HepG2 (cell line): ENCODE data around the gene PELI3. TPM values are rescaled to one million over a fixed set of nuclear protein-coding genes. Genes with fewer than 3 reads are reported as not detected.

Experiments
- ARNT2 ChIP-seq: sonication (generic); formaldehyde crosslinking; IDR thresholded peaks from 2 replicates; pipeline ENCODE4 v1.8.0; 2022; ENCODE audit warnings: mild to moderate bottlenecking, low read depth, missing genetic modification reagents, moderate library complexity
- CCAR2 ChIP-seq: fragments of 200-400 bp; formaldehyde crosslinking; optimal IDR thresholded peaks from 2 replicates; pipeline ENCODE3; 2018; ENCODE audit warnings: low read depth, mild to moderate bottlenecking, low read length, moderate library complexity
- CEBPG ChIP-seq: IDR thresholded peaks from 2 replicates; pipeline ENCODE4 v1.6.1; 2016
- HMG20A ChIP-seq: IDR thresholded peaks from 2 replicates; pipeline ENCODE4 v1.6.1; 2016; ENCODE audit warnings: borderline replicate concordance
- IKZF1 ChIP-seq: fragments of 450-650 bp; IDR thresholded peaks from 2 replicates; pipeline ENCODE4 v1.7.1; 2016
- KDM4B ChIP-seq: sonication (generic); formaldehyde crosslinking; IDR thresholded peaks from 2 replicates; pipeline ENCODE4 v1.4.0; 2020; ENCODE audit warnings: missing genetic modification reagents
- PLRG1 ChIP-seq: fragments of 450-650 bp; conservative IDR thresholded peaks from 2 replicates; pipeline ENCODE4 v1.6.1; 2016
- ZFP36L2 ChIP-seq: sonication (generic); formaldehyde crosslinking; IDR thresholded peaks from 2 replicates; pipeline ENCODE4 v1.4.0; 2020; ENCODE audit warnings: missing genetic modification reagents
- ZNF562 ChIP-seq: sonication (generic); formaldehyde crosslinking; IDR thresholded peaks from 2 replicates; pipeline ENCODE4 v1.8.0; 2022; ENCODE audit warnings: missing genetic modification reagents, borderline replicate concordance
- ZNF652 ChIP-seq: IDR thresholded peaks from 2 replicates; pipeline ENCODE4 v1.6.1; 2016; ENCODE audit warnings: low read depth, borderline replicate concordance
- ZNF670 ChIP-seq: sonication (generic); formaldehyde crosslinking; IDR thresholded peaks from 2 replicates; pipeline ENCODE4 v1.8.0; 2022; ENCODE audit warnings: mild to moderate bottlenecking, missing genetic modification reagents, borderline replicate concordance
- ZNF678 ChIP-seq: sonication (generic); formaldehyde crosslinking; IDR thresholded peaks from 2 replicates; pipeline ENCODE4 v1.4.0; 2020; ENCODE audit warnings: mild to moderate bottlenecking, missing genetic modification reagents
- ZNF772 ChIP-seq: sonication (generic); formaldehyde crosslinking; IDR thresholded peaks from 2 replicates; pipeline ENCODE4 v1.5.0; 2020; ENCODE audit warnings: mild to moderate bottlenecking, missing genetic modification reagents
- ZNF777 ChIP-seq: sonication (generic); formaldehyde crosslinking; IDR thresholded peaks from 2 replicates; pipeline ENCODE4 v1.4.0; 2020; ENCODE audit warnings: missing genetic modification reagents
- ZNF816 ChIP-seq: sonication (generic); formaldehyde crosslinking; IDR thresholded peaks from 2 replicates; pipeline ENCODE4 v1.8.0; 2022; ENCODE audit warnings: missing genetic modification reagents, mild to moderate bottlenecking, borderline replicate concordance
- polyA plus RNA-seq, 8 experiments: library from polyadenylated mRNA; depleted of rRNA in 3 of 8; stranded (reverse) in 7 of 8; unstranded in 1 of 8; fragments of >200 nt; fragmentation: Illumina TruSeq in 4 of 8; extraction: Trizol in 4 of 8; gene quantifications; 2 replicates each; pipeline versions ENCODE4 v1.2.1 to v1.2.3, GENCODE V29; 2011 to 2016; ENCODE audit warnings: low read depth in 4 of 8, missing spikeins in 1 of 8, mixed read lengths in 1 of 8; ENCODE audit not compliant: insufficient read depth in 1 of 8
- total RNA-seq, 5 experiments: library from RNA; depleted of rRNA; stranded (reverse); fragments of >200 nt; fragmentation: Illumina TruSeq; extraction: Trizol; gene quantifications; 2 replicates each; pipeline ENCODE4 v1.2.3, GENCODE V29; 2016; ENCODE audit warnings: low read depth in 1 of 5
- TF ChIP-seq, protein P1 (sequence below): sonication (generic); formaldehyde crosslinking; IDR thresholded peaks from 2 replicates; pipeline ENCODE4 v1.5.0; 2020; ENCODE audit warnings: missing genetic modification reagents
- TF ChIP-seq, protein P2 (sequence below): sonication (generic); formaldehyde crosslinking; IDR thresholded peaks from 2 replicates; pipeline ENCODE4 v1.4.0; 2020; ENCODE audit warnings: mild to moderate bottlenecking, missing genetic modification reagents
- TF ChIP-seq, protein P3 (sequence below): sonication (generic); formaldehyde crosslinking; IDR thresholded peaks from 2 replicates; pipeline ENCODE4 v1.8.1; 2023; ENCODE audit warnings: mild to moderate bottlenecking, missing genetic modification reagents, borderline replicate concordance
- TF ChIP-seq, protein P4 (sequence below): sonication (generic); formaldehyde crosslinking; IDR thresholded peaks from 2 replicates; pipeline ENCODE4 v1.4.0; 2020; ENCODE audit warnings: mild to moderate bottlenecking, missing genetic modification reagents
- TF ChIP-seq, protein P5 (sequence below): sonication (generic); formaldehyde crosslinking; IDR thresholded peaks from 2 replicates; pipeline ENCODE4 v1.4.0; 2020; ENCODE audit warnings: low read depth, mild to moderate bottlenecking, missing genetic modification reagents
- TF ChIP-seq, protein P6 (sequence below): sonication (generic); formaldehyde crosslinking; IDR thresholded peaks from 2 replicates; pipeline ENCODE4 v1.8.0; 2022; ENCODE audit warnings: missing genetic modification reagents, mild to moderate bottlenecking, moderate library complexity, borderline replicate concordance
- TF ChIP-seq, protein P7 (sequence below): sonication (generic); formaldehyde crosslinking; IDR thresholded peaks from 2 replicates; pipeline ENCODE4 v1.4.0; 2020; ENCODE audit warnings: missing genetic modification reagents, borderline replicate concordance

Gene PELI3
- total and polyA plus RNA-seq, 2 of the 13 experiments (the other 11 are each of a cell fraction or from before 2014, with no cell fraction given): 2.0 to 4.0 TPM

DNA sequence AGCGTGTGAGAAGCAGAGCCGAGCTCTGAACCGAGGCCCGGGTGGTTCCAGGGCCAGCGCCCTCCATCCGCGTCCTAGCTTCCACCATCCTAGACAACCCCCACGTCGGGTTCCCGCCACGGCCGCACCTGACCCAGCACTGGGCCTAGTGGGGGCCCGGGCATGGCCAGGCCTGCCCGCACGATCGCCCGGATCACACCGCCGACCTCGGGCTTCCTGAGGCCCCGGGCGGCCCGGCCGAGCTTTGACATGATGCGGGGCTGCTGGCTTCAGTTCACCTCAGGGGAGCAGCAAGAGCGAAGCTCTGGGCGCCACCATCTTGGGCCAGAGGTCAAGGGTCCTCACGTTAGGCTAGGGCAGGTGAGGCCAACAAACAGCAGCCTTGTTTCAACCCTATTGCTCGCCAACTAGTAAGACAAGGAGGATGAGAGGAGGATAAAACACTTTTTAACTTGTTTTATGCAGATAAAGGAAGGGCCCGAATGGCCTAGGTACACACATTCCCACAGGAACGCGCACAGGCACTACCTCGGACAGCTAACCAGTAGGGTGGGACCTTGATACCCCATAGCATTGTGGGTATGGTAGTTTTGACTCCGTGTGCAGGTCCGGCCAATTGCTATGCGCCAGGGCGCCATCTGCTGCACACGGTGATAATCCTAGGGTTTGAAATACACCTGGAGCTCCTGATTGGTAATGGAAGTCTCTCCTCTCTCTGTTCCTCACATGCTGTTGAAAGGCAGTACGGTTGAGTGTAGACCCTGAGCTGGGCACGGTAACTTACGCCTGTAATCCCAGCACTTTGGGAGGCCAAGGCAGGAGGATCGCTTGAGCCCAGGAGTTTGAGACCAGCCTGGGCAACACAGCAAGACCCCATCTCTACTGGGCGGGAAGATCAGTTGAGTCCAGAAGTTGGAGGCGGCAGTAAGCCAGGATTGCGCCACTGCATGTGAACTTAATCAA lies 27.9 kb upstream of the PELI3 start, which contains the start of gene MRPL11 (continued):
- TF ChIP-seq, protein P1, sequence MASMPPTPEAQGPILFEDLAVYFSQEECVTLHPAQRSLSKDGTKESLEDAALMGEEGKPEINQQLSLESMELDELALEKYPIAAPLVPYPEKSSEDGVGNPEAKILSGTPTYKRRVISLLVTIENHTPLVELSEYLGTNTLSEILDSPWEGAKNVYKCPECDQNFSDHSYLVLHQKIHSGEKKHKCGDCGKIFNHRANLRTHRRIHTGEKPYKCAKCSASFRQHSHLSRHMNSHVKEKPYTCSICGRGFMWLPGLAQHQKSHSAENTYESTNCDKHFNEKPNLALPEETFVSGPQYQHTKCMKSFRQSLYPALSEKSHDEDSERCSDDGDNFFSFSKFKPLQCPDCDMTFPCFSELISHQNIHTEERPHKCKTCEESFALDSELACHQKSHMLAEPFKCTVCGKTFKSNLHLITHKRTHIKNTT: no peak
- TF ChIP-seq, protein P2, sequence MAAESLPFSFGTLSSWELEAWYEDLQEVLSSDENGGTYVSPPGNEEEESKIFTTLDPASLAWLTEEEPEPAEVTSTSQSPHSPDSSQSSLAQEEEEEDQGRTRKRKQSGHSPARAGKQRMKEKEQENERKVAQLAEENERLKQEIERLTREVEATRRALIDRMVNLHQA (CRISPR knock-in tag): no peak
- TF ChIP-seq, protein P3, sequence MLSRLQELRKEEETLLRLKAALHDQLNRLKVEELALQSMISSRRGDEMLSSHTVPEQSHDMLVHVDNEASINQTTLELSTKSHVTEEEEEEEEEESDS (CRISPR knock-in tag): no peak
- TF ChIP-seq ARNT2 (no peak), ZNF678 (CRISPR knock-in tag) (no peak), ZFP36L2 (CRISPR knock-in tag) (no peak), PLRG1 (no peak), ZNF772 (peak; percentile 89), HMG20A (CRISPR knock-in tag) (no peak), CEBPG (CRISPR knock-in tag) (no peak), ZNF652 (CRISPR knock-in tag) (0 out of 2 replicates have a peak, but pooled peaks have one; percentile 37), KDM4B (CRISPR knock-in tag) (no peak), ZNF777 (CRISPR knock-in tag) (peak; percentile 86), IKZF1 (no peak), ZNF670 (CRISPR knock-in tag) (no peak), CCAR2 (no peak), ZNF816 (no peak), ZNF562 (CRISPR knock-in tag) (no peak)
- TF ChIP-seq, protein P4, sequence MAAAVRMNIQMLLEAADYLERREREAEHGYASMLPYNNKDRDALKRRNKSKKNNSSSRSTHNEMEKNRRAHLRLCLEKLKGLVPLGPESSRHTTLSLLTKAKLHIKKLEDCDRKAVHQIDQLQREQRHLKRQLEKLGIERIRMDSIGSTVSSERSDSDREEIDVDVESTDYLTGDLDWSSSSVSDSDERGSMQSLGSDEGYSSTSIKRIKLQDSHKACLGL (CRISPR knock-in tag): 0 out of 2 replicates have a peak, but pooled peaks have one; percentile 57
- TF ChIP-seq, protein P5, sequence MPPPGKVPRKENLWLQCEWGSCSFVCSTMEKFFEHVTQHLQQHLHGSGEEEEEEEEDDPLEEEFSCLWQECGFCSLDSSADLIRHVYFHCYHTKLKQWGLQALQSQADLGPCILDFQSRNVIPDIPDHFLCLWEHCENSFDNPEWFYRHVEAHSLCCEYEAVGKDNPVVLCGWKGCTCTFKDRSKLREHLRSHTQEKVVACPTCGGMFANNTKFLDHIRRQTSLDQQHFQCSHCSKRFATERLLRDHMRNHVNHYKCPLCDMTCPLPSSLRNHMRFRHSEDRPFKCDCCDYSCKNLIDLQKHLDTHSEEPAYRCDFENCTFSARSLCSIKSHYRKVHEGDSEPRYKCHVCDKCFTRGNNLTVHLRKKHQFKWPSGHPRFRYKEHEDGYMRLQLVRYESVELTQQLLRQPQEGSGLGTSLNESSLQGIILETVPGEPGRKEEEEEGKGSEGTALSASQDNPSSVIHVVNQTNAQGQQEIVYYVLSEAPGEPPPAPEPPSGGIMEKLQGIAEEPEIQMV (CRISPR knock-in tag): 0 out of 2 replicates have a peak, but pooled peaks have one; percentile 42
- TF ChIP-seq, protein P6, sequence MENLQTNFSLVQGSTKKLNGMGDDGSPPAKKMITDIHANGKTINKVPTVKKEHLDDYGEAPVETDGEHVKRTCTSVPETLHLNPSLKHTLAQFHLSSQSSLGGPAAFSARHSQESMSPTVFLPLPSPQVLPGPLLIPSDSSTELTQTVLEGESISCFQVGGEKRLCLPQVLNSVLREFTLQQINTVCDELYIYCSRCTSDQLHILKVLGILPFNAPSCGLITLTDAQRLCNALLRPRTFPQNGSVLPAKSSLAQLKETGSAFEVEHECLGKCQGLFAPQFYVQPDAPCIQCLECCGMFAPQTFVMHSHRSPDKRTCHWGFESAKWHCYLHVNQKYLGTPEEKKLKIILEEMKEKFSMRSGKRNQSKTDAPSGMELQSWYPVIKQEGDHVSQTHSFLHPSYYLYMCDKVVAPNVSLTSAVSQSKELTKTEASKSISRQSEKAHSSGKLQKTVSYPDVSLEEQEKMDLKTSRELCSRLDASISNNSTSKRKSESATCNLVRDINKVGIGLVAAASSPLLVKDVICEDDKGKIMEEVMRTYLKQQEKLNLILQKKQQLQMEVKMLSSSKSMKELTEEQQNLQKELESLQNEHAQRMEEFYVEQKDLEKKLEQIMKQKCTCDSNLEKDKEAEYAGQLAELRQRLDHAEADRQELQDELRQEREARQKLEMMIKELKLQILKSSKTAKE (CRISPR knock-in tag): no peak
- TF ChIP-seq, protein P7, sequence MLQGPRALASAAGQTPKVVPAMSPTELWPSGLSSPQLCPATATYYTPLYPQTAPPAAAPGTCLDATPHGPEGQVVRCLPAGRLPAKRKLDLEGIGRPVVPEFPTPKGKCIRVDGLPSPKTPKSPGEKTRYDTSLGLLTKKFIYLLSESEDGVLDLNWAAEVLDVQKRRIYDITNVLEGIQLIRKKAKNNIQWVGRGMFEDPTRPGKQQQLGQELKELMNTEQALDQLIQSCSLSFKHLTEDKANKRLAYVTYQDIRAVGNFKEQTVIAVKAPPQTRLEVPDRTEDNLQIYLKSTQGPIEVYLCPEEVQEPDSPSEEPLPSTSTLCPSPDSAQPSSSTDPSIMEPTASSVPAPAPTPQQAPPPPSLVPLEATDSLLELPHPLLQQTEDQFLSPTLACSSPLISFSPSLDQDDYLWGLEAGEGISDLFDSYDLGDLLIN: no peak
